Effector memory CD4-positive, alpha-beta T cell (primary cell): ENCODE results near the gene TGFA.

Experiments
- DNase-seq, 3 donors: peaks; one replicate each; pipeline ENCODE4 v3.0.0-alpha.2; 2020
- H3K27ac ChIP-seq: 2 replicates; pipeline ENCODE4 v1.7.0; 2013; ENCODE audit warnings: mild to moderate bottlenecking, low read length, moderate library complexity; ENCODE audit not compliant: insufficient read depth, poor library complexity, severe bottlenecking
- H3K27me3 ChIP-seq: replicated peaks from 2 replicates; pipeline ENCODE4 v1.7.0; 2013; ENCODE audit warnings: mild to moderate bottlenecking, low read length; ENCODE audit not compliant: insufficient read depth, control insufficient read depth, poor library complexity, severe bottlenecking
- H3K36me3 ChIP-seq: 2 replicates; pipeline ENCODE4 v1.7.0; 2013; ENCODE audit warnings: mild to moderate bottlenecking, low read length, moderate library complexity; ENCODE audit not compliant: control insufficient read depth, insufficient read depth
- H3K4me1 ChIP-seq: 2 replicates; pipeline ENCODE4 v1.7.0; 2013; ENCODE audit warnings: low read length, mild to moderate bottlenecking; ENCODE audit not compliant: control insufficient read depth, insufficient read depth, poor library complexity, severe bottlenecking
- H3K4me3 ChIP-seq: 2 replicates; pipeline ENCODE4 v1.7.0; 2013; ENCODE audit warnings: low read length, low read depth, mild to moderate bottlenecking; ENCODE audit not compliant: insufficient read depth, poor library complexity, severe bottlenecking
- H3K9me3 ChIP-seq: 2 replicates; pipeline ENCODE4 v1.7.0; 2013; ENCODE audit warnings: mild to moderate bottlenecking, low read length, moderate library complexity; ENCODE audit not compliant: control insufficient read depth

The TGFA gene

DNA sequence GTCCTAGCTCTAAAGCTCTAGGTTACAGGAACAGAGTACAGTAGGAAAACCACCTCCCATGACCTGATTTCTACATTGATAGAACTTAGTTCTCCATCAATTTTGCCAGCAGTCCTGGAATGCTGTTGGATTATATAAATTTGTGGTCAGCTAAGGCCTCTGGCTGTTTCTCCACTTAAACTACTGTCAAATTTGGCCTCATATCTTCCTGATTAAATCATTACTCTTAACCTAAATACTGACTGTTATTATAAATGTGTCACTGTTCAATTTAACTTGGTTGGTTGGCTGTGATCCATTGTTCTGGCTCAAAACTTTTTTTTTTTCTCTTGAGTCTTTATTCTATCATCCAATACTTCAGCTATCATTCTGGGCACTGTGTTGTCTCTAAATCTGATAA is 71.2 kb downstream of the TGFA start:
- H3K27me3 ChIP-seq, result no peaks in the 10 kb centered on the region
- H3K36me3 ChIP-seq, result no peaks in the 10 kb centered on the region
- no peak for DNase-seq
- H3K4me1 ChIP-seq, result no peaks in the 10 kb centered on the region
- no peak overlapping the region for H3K4me3 ChIP-seq
- H3K9me3 ChIP-seq, result no peaks in the 10 kb centered on the region
- no peak overlapping the region for H3K27ac ChIP-seq

DNA sequence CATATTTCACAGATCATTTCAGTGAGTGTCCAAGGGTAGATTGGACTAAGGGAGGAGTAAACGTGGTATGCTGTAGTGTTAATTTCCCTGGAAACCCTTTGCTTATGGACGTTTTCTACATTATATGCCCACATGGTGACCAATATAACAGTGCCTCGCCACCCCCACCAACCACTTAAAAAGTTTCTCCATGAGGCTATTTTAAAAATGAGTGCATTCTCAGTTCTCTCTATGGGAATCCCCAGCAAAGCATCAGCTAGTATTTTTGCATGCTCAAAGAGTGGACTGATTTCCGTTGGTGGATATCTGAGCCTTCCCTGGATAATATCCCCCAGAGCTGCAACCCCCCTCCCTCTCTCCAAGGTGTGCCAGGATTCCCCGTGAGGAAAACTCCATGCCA is 73.2 kb downstream of the TGFA start:
- no peak overlapping the region for H3K27ac ChIP-seq
- no peaks in the 10 kb centered on the region for H3K9me3 ChIP-seq
- DNase-seq, result no peak
- H3K27me3 ChIP-seq, result no peaks in the 10 kb centered on the region
- no peak overlapping the region for H3K4me3 ChIP-seq
- no peaks in the 10 kb centered on the region for H3K36me3 ChIP-seq
- peaks cover 5% of the 10 kb centered on the region for H3K4me1 ChIP-seq

DNA sequence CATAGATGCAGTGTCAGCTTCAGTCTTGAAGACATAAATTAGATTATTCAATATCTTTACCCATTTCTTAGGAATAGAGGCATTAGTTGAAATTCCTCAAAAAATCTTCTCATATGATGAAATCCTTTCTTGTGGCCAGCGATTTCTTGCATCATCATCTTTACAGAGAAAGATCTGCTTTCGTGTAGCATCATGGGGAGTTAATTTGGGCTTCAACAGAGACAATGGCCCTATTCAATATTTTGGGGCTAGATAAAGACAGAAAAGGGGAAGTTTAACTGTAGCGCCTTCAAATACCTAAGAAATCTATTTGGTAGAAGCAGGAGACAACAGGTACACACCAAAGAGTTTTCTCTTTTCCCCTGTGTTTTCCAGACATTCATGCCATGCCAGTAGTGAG is 73.8 kb downstream of the TGFA start:
- H3K27ac ChIP-seq, result no peak overlapping the region
- H3K9me3 ChIP-seq, result no peaks in the 10 kb centered on the region
- H3K36me3 ChIP-seq, result no peaks in the 10 kb centered on the region
- H3K4me3 ChIP-seq, result no peak overlapping the region
- DNase-seq, result no peak
- peaks cover 5% of the 10 kb centered on the region for H3K4me1 ChIP-seq
- no peaks in the 10 kb centered on the region for H3K27me3 ChIP-seq

DNA sequence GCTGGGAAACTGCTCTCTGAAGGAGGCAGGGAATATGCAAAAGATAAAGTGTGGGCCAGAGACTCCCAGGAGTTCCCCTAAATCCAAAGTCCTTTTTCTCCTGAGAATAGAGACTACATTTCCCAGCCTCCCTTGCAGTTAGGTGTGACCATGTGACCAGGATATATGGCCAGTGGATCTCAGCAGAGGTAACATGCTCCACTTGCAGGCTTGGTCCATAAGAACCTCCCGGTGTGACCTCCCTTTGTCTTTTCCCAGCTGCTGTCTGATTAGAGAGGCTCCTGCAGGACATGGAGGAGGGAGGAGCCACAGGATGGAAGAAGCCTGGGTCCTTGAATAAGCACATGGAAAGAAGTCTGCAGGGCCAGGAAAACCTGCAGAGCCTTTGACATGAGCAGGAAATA is 76.2 kb downstream of the TGFA start:
- DNase-seq, result no peak
- Histone ChIP-seq H3K27me3 (no peaks in the 10 kb centered on the region), H3K27ac (no peak overlapping the region), H3K4me1 (peaks cover 25% of the 10 kb centered on the region), H3K9me3 (no peaks in the 10 kb centered on the region), H3K4me3 (no peak overlapping the region), H3K36me3 (no peaks in the 10 kb centered on the region)

DNA sequence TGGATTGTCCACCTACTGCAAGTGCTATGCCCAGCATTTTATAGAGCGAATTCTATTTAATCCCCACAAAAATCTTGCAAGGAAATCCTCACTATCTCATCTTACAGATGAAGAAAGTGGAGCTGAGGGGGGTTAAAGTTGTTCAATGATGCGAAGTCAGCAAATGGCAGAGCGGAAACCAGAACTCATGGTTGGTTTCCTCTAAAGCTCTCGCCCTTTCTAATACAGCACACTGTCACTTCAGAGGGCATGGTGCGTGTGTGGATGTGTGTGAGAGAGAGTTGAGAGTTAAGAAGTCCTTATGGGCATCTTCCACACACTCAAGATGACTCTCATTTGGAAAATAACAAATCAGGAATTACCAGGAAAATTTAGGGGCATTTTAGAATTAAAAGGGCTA is 78.4 kb downstream of the TGFA start:
- no peak overlapping the region for H3K27ac ChIP-seq
- H3K36me3 ChIP-seq, result no peaks in the 10 kb centered on the region
- H3K27me3 ChIP-seq, result no peaks in the 10 kb centered on the region
- DNase-seq, result no peak
- no peak overlapping the region for H3K4me3 ChIP-seq
- H3K9me3 ChIP-seq, result no peaks in the 10 kb centered on the region
- peaks cover 25% of the 10 kb centered on the region for H3K4me1 ChIP-seq

DNA sequence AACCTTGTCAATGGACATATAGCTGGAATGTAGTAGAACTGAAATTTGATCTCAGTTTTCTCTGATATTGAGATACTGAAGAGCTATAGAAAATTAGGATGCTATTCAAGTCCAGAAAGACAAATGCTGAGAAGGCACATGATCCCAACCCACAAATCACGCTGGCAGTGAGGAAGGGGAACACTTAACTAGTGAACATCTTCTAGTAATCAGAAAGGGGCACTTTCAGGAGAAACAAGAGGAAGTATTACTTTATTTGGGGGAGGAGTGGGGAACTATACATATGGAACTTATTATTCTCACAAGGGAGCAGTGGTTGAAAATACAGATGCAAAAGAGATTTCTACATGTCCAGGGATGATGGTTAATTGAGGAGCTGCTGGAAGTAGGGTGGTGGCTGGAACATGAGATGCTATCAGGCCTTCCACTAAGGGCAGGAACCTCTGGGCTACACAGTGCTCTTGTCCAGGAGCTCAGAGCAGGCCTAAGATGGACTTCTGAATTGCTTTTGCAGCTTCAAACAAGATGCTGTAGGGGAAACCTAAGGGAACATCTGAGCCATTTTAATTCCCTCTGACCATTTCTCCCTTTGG is 79.3 kb downstream of the TGFA start:
- no peak overlapping the region for H3K27ac ChIP-seq
- no peaks in the 10 kb centered on the region for H3K27me3 ChIP-seq
- H3K36me3 ChIP-seq, result no peaks in the 10 kb centered on the region

DNA sequence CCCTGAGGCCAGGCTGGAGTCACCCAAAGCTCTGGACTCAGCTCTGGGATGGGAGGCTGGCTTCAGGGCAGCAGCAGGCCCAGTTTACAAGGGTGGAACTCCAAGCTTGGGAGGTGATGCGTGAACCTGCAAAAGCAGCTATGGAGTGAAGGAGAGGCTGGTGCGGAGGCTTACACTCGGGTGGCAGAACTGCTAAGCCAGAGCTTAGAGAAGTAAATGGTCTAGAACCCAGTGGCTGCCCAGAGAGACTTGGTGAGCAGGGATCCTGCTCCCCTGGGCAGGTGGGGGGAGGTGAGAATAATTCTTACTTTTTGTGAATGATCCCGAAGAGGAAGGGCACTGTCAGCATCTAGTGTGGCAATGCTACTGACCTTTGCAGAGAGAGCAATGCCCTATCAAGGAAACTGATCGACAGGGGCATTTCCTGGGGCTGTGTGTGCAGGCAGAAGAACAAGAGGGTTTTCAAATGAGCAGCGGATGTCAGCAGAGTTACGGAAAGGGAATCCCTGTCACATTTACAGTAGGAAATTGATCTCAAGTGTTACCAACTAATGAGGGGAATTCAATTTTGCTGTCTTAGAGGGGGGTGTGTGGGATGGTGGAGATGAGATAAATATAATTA is 80.4 kb downstream of the TGFA start:
- Histone ChIP-seq H3K9me3 (no peaks in the 10 kb centered on the region), H3K27me3 (no peaks in the 10 kb centered on the region), H3K27ac (no peak overlapping the region), H3K36me3 (no peaks in the 10 kb centered on the region), H3K4me1 (peaks cover 25% of the 10 kb centered on the region), H3K4me3 (no peak overlapping the region)
- DNase-seq, result no peak

More for the DNA sequence above, 79.3 kb downstream of the TGFA start:
- DNase-seq, result no peak
- Histone ChIP-seq H3K4me3 (no peak overlapping the region), H3K4me1 (peaks cover 25% of the 10 kb centered on the region), H3K9me3 (no peaks in the 10 kb centered on the region)

DNA sequence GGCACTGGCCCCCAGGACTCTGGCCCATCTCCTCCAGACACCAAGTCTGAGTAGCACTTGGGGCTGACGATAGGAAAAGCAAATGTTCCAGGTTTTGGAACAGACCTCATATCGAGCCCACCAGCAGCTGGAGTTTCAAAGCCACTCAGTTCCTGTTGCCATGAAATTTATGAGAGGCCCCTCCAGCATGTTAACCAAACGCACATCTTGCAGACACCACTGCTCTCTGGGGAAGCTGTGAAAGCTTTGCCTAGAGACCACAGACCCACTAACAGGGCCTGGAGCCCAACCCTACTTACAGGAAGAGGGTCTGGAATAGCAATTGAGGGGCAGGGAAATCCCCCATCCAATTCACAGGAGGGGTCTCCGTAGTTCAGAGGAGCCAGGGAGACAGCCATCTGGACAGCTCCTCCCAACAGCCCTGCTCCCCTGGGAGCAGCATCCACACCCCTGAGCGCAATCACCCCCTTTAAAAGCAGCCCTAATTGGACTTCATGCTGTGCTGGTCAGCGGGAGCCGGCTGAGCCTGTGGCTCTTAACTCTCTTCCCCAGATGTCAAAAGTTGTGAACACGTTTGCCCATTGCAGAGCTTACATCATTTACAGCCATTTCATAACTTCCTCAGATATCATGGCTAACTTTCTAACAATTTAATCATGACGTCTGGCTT is 81.3 kb downstream of the TGFA start:
- Histone ChIP-seq H3K27me3 (no peaks in the 10 kb centered on the region), H3K4me1 (peaks cover 25% of the 10 kb centered on the region), H3K9me3 (no peaks in the 10 kb centered on the region), H3K27ac (no peak overlapping the region), H3K4me3 (no peak overlapping the region), H3K36me3 (no peaks in the 10 kb centered on the region)
- no peak for DNase-seq

DNA sequence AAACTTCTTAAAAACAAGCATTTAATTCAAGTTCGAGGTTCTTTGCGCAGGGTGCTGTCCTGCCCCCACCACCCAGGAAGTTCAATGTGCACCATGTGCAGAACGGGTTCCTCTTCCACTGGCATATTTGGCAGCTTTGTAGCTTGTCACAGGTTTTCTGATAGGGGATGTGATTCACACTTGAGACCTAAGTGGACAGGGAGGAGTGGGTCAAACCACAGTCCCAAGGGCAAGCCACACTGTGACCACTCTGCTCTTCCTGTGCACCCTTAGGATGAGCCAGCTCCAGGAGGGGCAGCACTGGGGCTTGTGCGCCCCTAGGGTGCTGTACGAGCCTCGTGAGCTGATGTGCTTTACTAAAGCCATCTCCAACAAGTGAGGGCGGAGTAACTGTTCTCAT is 82.5 kb downstream of the TGFA start:
- no peaks in the 10 kb centered on the region for H3K27me3 ChIP-seq
- no peak overlapping the region for H3K27ac ChIP-seq
- no peaks in the 10 kb centered on the region for H3K9me3 ChIP-seq
- no peak for DNase-seq
- H3K36me3 ChIP-seq, result no peaks in the 10 kb centered on the region
- H3K4me3 ChIP-seq, result no peak overlapping the region
- H3K4me1 ChIP-seq, result peaks cover 22% of the 10 kb centered on the region

DNA sequence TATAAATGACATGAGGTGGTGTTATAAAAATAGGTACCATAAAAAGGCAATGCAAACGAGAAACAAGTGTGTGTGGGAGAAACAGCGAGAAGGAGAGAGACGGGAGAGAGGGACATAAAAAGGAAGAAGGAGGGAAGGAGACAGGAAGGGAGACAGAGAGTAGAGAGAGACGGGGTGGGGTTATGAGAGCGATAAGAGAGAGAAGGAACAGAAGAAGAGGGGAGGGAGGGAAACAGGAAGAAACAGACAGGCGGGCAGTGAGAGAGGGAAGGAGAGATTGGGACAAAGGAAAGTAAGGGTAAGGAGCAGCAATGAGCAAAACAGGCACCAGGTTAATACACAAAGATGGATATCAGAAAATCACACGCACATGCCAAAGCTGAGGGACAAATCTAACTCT is 83.7 kb downstream of the TGFA start:
- no peak overlapping the region for H3K27ac ChIP-seq
- no peak overlapping the region for H3K4me3 ChIP-seq
- H3K27me3 ChIP-seq, result no peaks in the 10 kb centered on the region
- H3K36me3 ChIP-seq, result no peaks in the 10 kb centered on the region
- no peaks in the 10 kb centered on the region for H3K9me3 ChIP-seq
- DNase-seq, result no peak
- peaks cover 20% of the 10 kb centered on the region for H3K4me1 ChIP-seq
